ENCODE results near the gene KIAA1755.

DNA sequence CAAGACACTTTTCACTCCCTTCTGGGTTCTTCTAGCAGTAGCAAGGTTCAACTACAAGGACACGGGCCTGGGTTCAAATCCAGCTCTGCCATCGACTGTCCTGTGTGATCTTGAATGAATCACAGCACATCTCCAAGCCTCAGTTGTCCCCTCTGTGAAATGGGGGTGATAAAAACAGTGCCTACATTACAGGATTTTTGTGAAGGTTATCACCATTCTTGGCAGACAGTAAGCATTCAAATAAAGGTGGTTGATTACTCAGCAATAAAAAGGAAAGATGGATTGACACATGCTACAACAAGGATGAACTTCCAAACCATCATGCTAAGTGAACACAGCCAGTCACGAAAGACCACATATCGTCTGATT lies 88.9 kb downstream of the KIAA1755 start:
- TF ChIP-seq, protein P1, sequence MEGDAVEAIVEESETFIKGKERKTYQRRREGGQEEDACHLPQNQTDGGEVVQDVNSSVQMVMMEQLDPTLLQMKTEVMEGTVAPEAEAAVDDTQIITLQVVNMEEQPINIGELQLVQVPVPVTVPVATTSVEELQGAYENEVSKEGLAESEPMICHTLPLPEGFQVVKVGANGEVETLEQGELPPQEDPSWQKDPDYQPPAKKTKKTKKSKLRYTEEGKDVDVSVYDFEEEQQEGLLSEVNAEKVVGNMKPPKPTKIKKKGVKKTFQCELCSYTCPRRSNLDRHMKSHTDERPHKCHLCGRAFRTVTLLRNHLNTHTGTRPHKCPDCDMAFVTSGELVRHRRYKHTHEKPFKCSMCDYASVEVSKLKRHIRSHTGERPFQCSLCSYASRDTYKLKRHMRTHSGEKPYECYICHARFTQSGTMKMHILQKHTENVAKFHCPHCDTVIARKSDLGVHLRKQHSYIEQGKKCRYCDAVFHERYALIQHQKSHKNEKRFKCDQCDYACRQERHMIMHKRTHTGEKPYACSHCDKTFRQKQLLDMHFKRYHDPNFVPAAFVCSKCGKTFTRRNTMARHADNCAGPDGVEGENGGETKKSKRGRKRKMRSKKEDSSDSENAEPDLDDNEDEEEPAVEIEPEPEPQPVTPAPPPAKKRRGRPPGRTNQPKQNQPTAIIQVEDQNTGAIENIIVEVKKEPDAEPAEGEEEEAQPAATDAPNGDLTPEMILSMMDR (IDR thresholded peaks at IDR 0.05; ENCODE audit: low read depth, low read length), result no peak
- TF ChIP-seq POLR2A (IDR thresholded peaks at IDR 0.05; ENCODE audit: extremely low read depth, insufficient read length), result no peak
- TF ChIP-seq, protein P2, sequence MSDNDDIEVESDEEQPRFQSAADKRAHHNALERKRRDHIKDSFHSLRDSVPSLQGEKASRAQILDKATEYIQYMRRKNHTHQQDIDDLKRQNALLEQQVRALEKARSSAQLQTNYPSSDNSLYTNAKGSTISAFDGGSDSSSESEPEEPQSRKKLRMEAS (IDR thresholded peaks at IDR 0.05; ENCODE audit: low read depth, low read length), result no peak
- no peak for TF ChIP-seq MYC (IDR thresholded peaks at IDR 0.05; ENCODE audit: low read depth, low read length)
